Stimulated activated CD8-positive, alpha-beta memory T cell treated with anti-CD3 and anti-CD28 coated beads, Interleukin-2, amount 100 ng/mL, for 1 hour (primary cell): ENCODE results near the gene APOM.

ENCODE experiments used
- DNase-seq, 2 donors: peaks; one replicate each; pipeline ENCODE4 v3.0.0-alpha.2; 2020; ENCODE audit warnings: low read depth in 2 of 2

APOM gene

GRCh38 chr6:31705931-31706330, 50.2 kb downstream of the APOM start:
- no peak for DNase-seq

- DNase-seq: no peak
These were observed 50.9 kb downstream of the APOM start, which contains the start of gene LY6G6F for GRCh38 chr6:31706599-31706998. Gene LY6G6F, plus strand, starts transcription at chr6:31706866. Its CDS starts 41 bp downstream, at chr6:31706907.

- no peak for DNase-seq
These were observed 52.0 kb downstream of the APOM start for GRCh38 chr6:31707701-31708100.
